Stomach (tissue), 9 donors: Measurements from ENCODE around the gene CREB5. TPM values are rescaled to one million over a fixed set of nuclear protein-coding genes. Genes with fewer than 3 reads are reported as not detected.

ENCODE experiments used
- DNase-seq, 2 donors: peaks; one replicate each; pipeline versions ENCODE4 v3.0.0 to v3.0.0-alpha.2; 2013 to 2019
- H3K27ac ChIP-seq, 5 donors: fragments of 200-600 bp in 4 of 5; sonication (generic) in 4 of 5; one replicate each; pipeline ENCODE4 v1.5.1; 2013 to 2019; ENCODE audit warnings: mild to moderate bottlenecking in 1 of 5, moderate library complexity in 1 of 5
- H3K27me3 ChIP-seq, 3 donors: fragments of 200-600 bp; sonication (generic); one replicate each; pipeline ENCODE4 v1.5.1; 2017 to 2019; ENCODE audit warnings: mixed run types in 1 of 3
- H3K36me3 ChIP-seq, 4 donors: fragments of 200-600 bp; sonication (generic); 1 replicate in 3 of 4; 2 replicates in 1 of 4; pipeline ENCODE4 v1.5.1; 2016 to 2019
- H3K4me1 ChIP-seq, 4 donors: fragments of 200-600 bp; sonication (generic); one replicate each; pipeline ENCODE4 v1.5.1; 2016 to 2019
- H3K4me3 ChIP-seq, 4 donors: fragments of 200-600 bp; sonication (generic) in 3 of 4; one replicate each; pipeline ENCODE4 v1.5.1; 2016 to 2019; ENCODE audit warnings: mild to moderate bottlenecking in 1 of 4
- H3K9me3 ChIP-seq, 4 donors: fragments of 200-600 bp; sonication (generic); one replicate each; pipeline ENCODE4 v1.5.1; 2016 to 2019
- CTCF ChIP-seq, 7 experiments: fragments of 450-650 bp in 4 of 7; fragments of 200-600 bp in 3 of 7; sonication (generic) in 3 of 7; IDR thresholded peaks; one replicate each; pipeline ENCODE4 v1.5.1; 2016 to 2019; ENCODE audit warnings: antibody characterized with exemption in 7 of 7, control low read depth in 2 of 7, mild to moderate bottlenecking in 1 of 7
- EP300 ChIP-seq: sonication (generic); formaldehyde crosslinking; IDR thresholded peaks from one replicate; pipeline ENCODE4 v1.6.1; 2017; ENCODE audit warnings: antibody characterized with exemption
- POLR2A ChIP-seq, 4 donors: fragments of 450-650 bp; IDR thresholded peaks; one replicate each; pipeline ENCODE4 v1.6.1; 2016; ENCODE audit warnings: antibody characterized with exemption in 4 of 4, control low read depth in 2 of 4, mild to moderate bottlenecking in 1 of 4, moderate library complexity in 1 of 4
- POLR2AphosphoS5 ChIP-seq, 3 donors: sonication (generic); formaldehyde crosslinking; IDR thresholded peaks; one replicate each; pipeline ENCODE4 v1.6.1; 2016; ENCODE audit warnings: antibody characterized with exemption in 3 of 3
- WGBS, 5 donors: extraction: QIAGEN DNeasy Blood & Tissue Kit in 3 of 5; methylation state at CpG; one replicate each; pipeline versions ENCODE4 v1.1.5 to v1.1.7; 2013 to 2018; 5-methylcytosine and 5-hydroxymethylcytosine counted together
- intact Hi-C: fragments of 100-400 bp; cut with DNase I; formaldehyde crosslinking; loops from one replicate; pipeline ENCODE4 v1.15.1; 2023; ENCODE audit warnings: low total_unique reads
- polyA plus RNA-seq, 3 donors: library from polyadenylated mRNA; stranded (reverse); fragments of 200-250 nt; gene quantifications; one replicate each; pipeline ENCODE4 v1.2.3, GENCODE V29; 2013
- total RNA-seq, 5 donors: library from RNA; depleted of rRNA; stranded (reverse); fragments of >200 nt; gene quantifications; one replicate each; pipeline versions ENCODE4 v1.1.0 to v1.2.3, GENCODE V29; 2014 to 2016
- donor health status: healthy with polysubstance abuse.
- donor health status: Bipolar disorder and iron deficiency.
- donor health status: healthy.

The CREB5 gene
- total and polyA plus RNA-seq, 8 donors, result 0.68 to 30.3 (median 1.5) TPM; not detected in 1

DNA sequence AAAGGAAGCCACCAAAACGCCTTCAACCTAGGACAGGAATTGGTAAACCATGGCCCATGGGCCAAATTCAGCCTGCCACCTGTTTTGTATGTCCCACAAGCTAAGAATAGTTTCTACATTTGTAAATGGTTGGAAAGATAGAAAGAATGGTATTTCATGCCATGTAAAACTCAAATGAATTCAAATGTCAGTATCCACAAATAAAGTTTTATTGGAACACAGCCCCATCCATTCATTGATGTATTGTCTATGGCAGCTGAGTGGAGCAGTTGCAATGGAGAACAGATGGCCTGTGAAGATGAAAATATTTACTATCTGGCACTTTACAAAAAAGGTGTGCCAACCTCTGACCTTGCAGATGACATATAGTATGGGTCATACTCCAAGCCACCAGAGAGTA is 236.9 kb downstream of the CREB5 start:
- Histone ChIP-seq H3K27me3 (no peaks in the 10 kb centered on the region), H3K9me3 (no peaks in the 10 kb centered on the region), H3K27ac (no peak overlapping the region), H3K4me3 (no peak overlapping the region), H3K4me1 (no peaks in the 10 kb centered on the region), H3K36me3 (no peaks in the 10 kb centered on the region)
- WGBS, 5 donors, result 71 to 95% (median 75%) methylated on average over 1 of the region's 1 CpG
- DNase-seq, result no peak
- TF ChIP-seq EP300 (no peak), POLR2AphosphoS5 (IDR thresholded peaks at IDR 0.05) (no peak), CTCF (IDR thresholded peaks at IDR 0.05) (no peak), POLR2A (IDR thresholded peaks at IDR 0.05) (no peak)
- intact Hi-C loops, result no loop called here

GRCh38 chr7:28649811-28650210 is 237.5 kb downstream of the CREB5 start:
- intact Hi-C loops, result no loop called here
- Histone ChIP-seq H3K27ac (no peak overlapping the region), H3K4me3 (no peak overlapping the region), H3K4me1 (no peaks in the 10 kb centered on the region), H3K27me3 (no peaks in the 10 kb centered on the region), H3K9me3 (no peaks in the 10 kb centered on the region), H3K36me3 (no peaks in the 10 kb centered on the region)
- DNase-seq, result no peak
- 73 to 91% (median 76%) methylated on average over 2 of the region's 2 CpGs for WGBS, 5 donors
- TF ChIP-seq POLR2AphosphoS5 (IDR thresholded peaks at IDR 0.05) (no peak), CTCF (IDR thresholded peaks at IDR 0.05) (no peak), EP300 (no peak), POLR2A (IDR thresholded peaks at IDR 0.05) (no peak)

DNA sequence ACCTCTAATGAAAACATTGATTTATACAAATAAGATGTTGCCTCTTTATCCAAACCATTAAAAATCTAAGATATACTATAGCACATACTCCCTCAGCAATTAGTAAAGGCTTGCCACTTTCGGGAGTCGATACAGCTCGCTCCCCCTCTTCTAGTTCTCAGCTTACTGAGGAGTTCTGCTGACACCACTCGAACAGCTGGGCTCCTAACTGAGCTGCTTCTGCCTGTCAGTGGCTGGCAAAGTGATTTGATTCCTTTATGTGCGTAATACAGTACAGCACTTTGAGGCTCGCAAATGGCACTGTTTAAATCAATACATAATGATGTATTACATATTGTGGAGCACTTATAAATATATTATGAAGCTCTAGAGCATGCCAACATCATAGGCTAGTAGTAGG is 241.8 kb downstream of the CREB5 start:
- TF ChIP-seq CTCF (IDR thresholded peaks at IDR 0.05) (no peak), POLR2A (IDR thresholded peaks at IDR 0.05) (no peak), POLR2AphosphoS5 (IDR thresholded peaks at IDR 0.05) (no peak), EP300 (no peak)
- no peak for DNase-seq
- Histone ChIP-seq H3K9me3 (peaks cover 0 to 2% (median 0%) of the 10 kb centered on the region in 4 donors), H3K4me1 (no peaks in the 10 kb centered on the region), H3K4me3 (no peak overlapping the region), H3K36me3 (no peaks in the 10 kb centered on the region), H3K27ac (no peak overlapping the region), H3K27me3 (no peaks in the 10 kb centered on the region)
- WGBS, 5 donors, result 84 to 92% (median 86%) methylated on average over 6 of the region's 6 CpGs
- intact Hi-C loops, result no loop called here

DNA sequence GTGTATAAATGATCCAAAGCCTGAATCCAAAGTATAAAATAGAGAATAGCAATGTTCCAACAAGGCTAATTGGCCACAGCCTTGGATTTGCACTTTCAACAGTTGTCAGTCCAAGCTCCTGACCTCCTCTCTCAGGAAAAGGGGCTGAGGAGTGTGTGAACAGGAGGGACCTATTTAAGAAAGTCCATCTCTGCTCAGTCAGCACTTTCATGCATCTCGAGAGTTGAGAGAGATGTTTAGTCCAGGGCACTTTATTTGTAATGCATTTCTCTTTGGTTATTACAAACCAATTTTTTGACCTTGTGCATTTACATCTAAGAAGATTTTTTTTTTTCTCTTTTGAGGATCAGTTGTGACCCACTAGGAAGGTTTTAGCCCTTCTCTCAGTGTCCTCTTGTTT is 244.2 kb downstream of the CREB5 start:
- Histone ChIP-seq H3K27ac (no peak overlapping the region), H3K4me1 (no peaks in the 10 kb centered on the region), H3K4me3 (no peak overlapping the region), H3K9me3 (peaks cover 5 to 22% (median 13%) of the 10 kb centered on the region in 4 donors), H3K36me3 (no peaks in the 10 kb centered on the region), H3K27me3 (no peaks in the 10 kb centered on the region)
- no peak for DNase-seq
- TF ChIP-seq POLR2A (IDR thresholded peaks at IDR 0.05) (no peak), CTCF (IDR thresholded peaks at IDR 0.05) (no peak), POLR2AphosphoS5 (IDR thresholded peaks at IDR 0.05) (no peak), EP300 (no peak)
- intact Hi-C loops, result no loop called here
- 74 to 100% (median 81%) methylated on average over 1 of the region's 1 CpG for WGBS, 5 donors
